AG04449 (cell line): Measurements from ENCODE around the gene ZNF503.

ENCODE experiments used
- CTCF ChIA-PET: fragments of 350-600 bp; formaldehyde crosslinking; extraction: SDS; loops from one replicate; lab custom pipeline; 2021; ENCODE audit warnings: antibody characterized with exemption; lab: Yijun Ruan, JAX
- POLR2A ChIA-PET: fragments of 400-600, 350-600 bp; formaldehyde crosslinking; extraction: SDS; loops from one replicate; lab custom pipeline; 2020; ENCODE audit warnings: antibody characterized with exemption, inconsistent platforms; lab: Yijun Ruan, JAX
- DNase-seq: peaks from one replicate; pipeline ENCODE4 v3.0.0-alpha.2; 2010; ENCODE audit warnings: low read depth, low spot score
- H3K4me3 ChIP-seq: 2 replicates; pipeline ENCODE4 v1.5.1; 2011; ENCODE audit warnings: low read depth, mild to moderate bottlenecking, control low read depth, low read length
- CTCF ChIP-seq: IDR thresholded peaks from one replicate; pipeline ENCODE4 v1.5.1; 2011; ENCODE audit warnings: mild to moderate bottlenecking, moderate library complexity, low read length, control low read depth, inconsistent platforms; ENCODE audit not compliant: insufficient read depth; ENCODE audit errors: missing control alignments

ZNF503 gene

DNA sequence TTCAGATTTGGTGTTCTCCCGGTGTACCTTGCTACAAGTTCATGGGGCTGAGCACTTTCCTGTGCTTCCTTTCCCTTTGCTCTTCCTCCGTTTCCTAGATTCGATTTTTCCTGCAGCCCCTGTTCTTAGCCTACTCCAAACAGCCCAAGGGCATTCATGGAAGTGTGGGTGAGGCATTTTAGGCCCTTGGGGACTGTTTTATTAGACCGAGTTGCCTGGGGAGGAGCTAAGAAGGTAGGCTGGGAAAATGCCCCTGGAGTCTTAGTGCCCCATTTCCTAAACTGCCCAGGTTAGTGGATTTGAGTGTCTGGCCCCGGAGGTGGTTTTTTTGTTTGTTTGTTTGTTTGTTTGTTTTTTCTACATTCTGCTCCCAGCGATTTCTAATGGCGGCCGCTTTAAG is 31.7 kb upstream of the ZNF503 start:
- TF ChIP-seq CTCF = no peak
- POLR2A ChIA-PET = no interaction called here
- CTCF ChIA-PET = no interaction called here
- H3K4me3 ChIP-seq = no peak overlapping the region
- DNase-seq = no peak

- POLR2A ChIA-PET = no interaction called here
- no peak for TF ChIP-seq CTCF
- H3K4me3 ChIP-seq = no peak overlapping the region
- CTCF ChIA-PET = no interaction called here
- no peak for DNase-seq
Observed at GRCh38 chr10:75432763-75433162, 31.2 kb upstream of the ZNF503 start.

DNA sequence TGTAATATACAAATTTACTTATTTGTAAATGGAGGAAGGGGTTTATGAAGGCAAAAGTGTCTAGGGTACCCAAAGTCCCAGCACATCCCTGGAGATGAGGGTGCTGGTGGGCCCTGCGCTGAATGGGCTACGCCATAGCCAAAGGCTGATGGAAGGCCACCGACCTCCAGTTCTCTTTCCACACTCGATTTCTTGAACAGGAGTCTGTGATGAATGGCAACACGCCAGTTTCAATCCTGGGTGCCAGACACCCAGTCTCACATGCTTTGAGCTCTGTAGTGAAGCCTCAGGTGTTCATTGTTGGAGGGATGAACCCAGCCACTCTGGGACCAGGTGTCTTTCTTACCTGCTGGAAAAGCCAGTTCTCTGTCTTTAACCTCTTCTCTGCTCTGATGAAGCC is 30.6 kb upstream of the ZNF503 start:
- ChIA-PET CTCF (no interaction called here), POLR2A (no interaction called here)
- no peak for DNase-seq
- no peak for TF ChIP-seq CTCF
- no peak overlapping the region for H3K4me3 ChIP-seq

DNA sequence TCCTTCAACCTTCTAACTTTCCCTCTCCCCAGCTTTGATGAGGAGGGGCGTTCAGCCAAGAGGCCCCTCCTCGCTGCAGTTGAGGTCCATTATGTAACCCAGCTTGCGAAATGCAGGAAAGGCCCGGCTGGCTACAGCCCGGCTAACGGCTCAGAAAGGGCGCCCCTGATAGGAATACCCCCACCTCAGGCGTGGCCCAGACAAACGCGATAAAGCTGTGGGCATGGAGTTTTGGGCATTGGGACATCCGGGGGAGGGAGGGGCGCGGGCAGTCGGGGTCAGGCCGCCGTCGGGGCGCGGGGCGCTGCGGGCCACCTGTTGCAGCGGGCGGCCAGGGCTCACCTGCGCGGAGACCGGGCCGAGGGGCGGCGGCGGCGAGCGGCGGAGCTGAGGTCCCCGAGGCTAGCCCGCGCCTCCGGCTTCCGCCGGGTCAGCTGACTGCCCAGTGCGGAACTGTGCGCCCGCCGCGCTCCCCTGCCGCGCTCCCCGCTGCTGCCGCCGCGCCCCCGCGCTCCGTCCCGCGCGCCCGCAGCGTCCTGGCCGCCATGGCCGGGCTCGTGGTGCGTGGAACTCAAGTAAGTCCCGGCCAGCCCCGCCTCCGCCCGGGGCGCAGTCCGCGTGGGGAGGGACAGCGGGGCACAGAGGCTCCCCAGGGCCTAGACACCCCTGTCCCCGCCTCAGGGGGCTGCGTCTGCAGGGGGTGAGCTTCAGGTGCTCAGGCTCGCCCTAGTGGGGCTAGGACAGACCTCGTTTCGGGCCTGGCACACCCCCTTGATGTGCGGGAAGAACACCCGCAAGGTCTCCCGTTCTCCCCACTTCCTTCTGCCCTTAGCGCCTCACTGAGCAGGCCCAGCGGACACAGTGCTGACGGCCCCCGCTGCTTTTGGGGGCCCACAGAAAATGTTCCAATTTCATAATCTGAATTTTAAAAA is 29.9 kb upstream of the ZNF503 start, which contains the start of gene LRMDA:
Gene LRMDA, plus strand, starts transcription at position 445 of the 932 bp plus-strand sequence.
- ChIA-PET POLR2A (no interaction called here), CTCF (no interaction called here)
- peak within 1 kb of the TSS; percentile 6 for H3K4me3 ChIP-seq
- no peak for TF ChIP-seq CTCF
- DNase-seq = no peak

DNA sequence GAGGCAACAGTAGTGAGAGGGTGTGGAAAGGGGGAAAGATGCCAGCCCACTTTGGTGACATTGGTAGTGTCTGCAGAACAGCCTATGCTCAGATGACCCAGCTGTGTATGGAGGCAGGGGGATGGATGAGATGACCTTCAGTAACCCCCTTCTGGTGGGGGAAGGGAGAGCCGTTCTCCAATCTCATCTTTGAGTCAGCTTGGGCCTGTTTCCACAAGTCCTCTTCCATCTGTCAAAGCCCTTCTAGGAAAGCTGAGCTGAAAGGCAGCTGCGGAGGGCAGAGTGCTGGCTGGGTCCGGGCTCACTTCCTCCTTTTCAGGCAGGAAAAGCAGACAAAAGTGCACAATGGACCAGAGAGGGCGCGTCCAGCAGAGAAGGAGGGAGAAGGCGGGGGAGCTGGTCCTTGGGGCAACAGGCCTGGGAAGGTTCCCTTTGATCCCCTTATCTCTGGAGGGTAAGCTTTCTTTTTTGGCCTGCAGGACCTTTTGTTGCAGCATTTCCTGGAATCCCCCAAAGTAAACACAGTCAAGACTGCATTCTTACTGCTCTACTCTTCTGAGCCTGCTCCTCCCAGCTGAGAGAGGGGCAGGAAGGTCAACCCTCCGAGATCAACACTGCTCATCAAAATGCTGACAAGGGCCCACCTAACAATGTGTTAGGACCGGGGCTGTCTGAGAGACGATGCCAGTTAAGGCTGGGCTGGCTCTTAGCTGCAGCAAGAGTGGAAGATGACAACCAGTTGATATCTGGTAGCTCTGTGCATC is 28.6 kb upstream of the ZNF503 start:
- no peak for DNase-seq
- CTCF ChIA-PET = no interaction called here
- no peak for TF ChIP-seq CTCF
- no peak overlapping the region for H3K4me3 ChIP-seq
- POLR2A ChIA-PET = no interaction called here
